ENCODE data around the gene TMEM163.

Gene TMEM163

GRCh38 chr2:134601264-134601663 is 117.5 kb downstream of the TMEM163 start:
- Histone ChIP-seq H3K4me1 (ENCODE audit: control insufficient read depth, insufficient read depth, low read length) (no peaks in the 10 kb centered on the region), H3K27ac (ENCODE audit: extremely low read depth, low read depth, low read length) (no peak overlapping the region), H3K36me3 (ENCODE audit: control insufficient read depth in 2 of 2, insufficient read depth in 1 of 2, low read length in 2 of 2) (no peaks in the 10 kb centered on the region), H3K9me3 (ENCODE audit: control insufficient read depth, insufficient read depth, low read depth, low read length) (no peaks in the 10 kb centered on the region), H3K4me3 (ENCODE audit: low read depth, low read length) (no peak overlapping the region)
- ChIA-PET CTCF (no interaction called here), POLR2A (no interaction called here)
- TF ChIP-seq, protein P1, sequence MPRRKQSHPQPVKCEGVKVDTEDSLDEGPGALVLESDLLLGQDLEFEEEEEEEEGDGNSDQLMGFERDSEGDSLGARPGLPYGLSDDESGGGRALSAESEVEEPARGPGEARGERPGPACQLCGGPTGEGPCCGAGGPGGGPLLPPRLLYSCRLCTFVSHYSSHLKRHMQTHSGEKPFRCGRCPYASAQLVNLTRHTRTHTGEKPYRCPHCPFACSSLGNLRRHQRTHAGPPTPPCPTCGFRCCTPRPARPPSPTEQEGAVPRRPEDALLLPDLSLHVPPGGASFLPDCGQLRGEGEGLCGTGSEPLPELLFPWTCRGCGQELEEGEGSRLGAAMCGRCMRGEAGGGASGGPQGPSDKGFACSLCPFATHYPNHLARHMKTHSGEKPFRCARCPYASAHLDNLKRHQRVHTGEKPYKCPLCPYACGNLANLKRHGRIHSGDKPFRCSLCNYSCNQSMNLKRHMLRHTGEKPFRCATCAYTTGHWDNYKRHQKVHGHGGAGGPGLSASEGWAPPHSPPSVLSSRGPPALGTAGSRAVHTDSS (tag by site-specific recombination; IDR thresholded peaks at IDR 0.05), result no peak
- TF ChIP-seq ZNF416 (tag by site-specific recombination; IDR thresholded peaks at IDR 0.05) (no peak), ZNF214 (tag by site-specific recombination; IDR thresholded peaks at IDR 0.05; ENCODE audit: borderline replicate concordance) (no peak), ZNF600 (tag by site-specific recombination; IDR thresholded peaks at IDR 0.05) (no peak), GFI1B (tag by site-specific recombination; IDR thresholded peaks at IDR 0.05) (no peak), ZXDB (tag by site-specific recombination; IDR thresholded peaks at IDR 0.05) (no peak), ZNF433 (tag by site-specific recombination; IDR thresholded peaks at IDR 0.05; ENCODE audit: low read depth) (no peak), AEBP2 (tag by site-specific recombination; IDR thresholded peaks at IDR 0.05; ENCODE audit: borderline replicate concordance) (no peak), GLI2 (tag by site-specific recombination; IDR thresholded peaks at IDR 0.05; ENCODE audit: borderline replicate concordance, low read depth) (no peak), ZNF24 (tag by site-specific recombination; IDR thresholded peaks at IDR 0.05) (no peak), SP7 (tag by site-specific recombination; IDR thresholded peaks at IDR 0.05) (no peak), ZNF391 (tag by site-specific recombination; IDR thresholded peaks at IDR 0.05; ENCODE audit: borderline replicate concordance, low read depth) (no peak), ZFHX2 (tag by site-specific recombination; conservative IDR thresholded peaks at IDR 0.05) (no peak), ZNF501 (tag by site-specific recombination; IDR thresholded peaks at IDR 0.05) (no peak)
- TF ChIP-seq, protein P2, sequence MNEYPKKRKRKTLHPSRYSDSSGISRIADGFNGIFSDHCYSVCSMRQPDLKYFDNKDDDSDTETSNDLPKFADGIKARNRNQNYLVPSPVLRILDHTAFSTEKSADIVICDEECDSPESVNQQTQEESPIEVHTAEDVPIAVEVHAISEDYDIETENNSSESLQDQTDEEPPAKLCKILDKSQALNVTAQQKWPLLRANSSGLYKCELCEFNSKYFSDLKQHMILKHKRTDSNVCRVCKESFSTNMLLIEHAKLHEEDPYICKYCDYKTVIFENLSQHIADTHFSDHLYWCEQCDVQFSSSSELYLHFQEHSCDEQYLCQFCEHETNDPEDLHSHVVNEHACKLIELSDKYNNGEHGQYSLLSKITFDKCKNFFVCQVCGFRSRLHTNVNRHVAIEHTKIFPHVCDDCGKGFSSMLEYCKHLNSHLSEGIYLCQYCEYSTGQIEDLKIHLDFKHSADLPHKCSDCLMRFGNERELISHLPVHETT (tag by site-specific recombination; IDR thresholded peaks at IDR 0.05), result no peak
- TF ChIP-seq, protein P3, sequence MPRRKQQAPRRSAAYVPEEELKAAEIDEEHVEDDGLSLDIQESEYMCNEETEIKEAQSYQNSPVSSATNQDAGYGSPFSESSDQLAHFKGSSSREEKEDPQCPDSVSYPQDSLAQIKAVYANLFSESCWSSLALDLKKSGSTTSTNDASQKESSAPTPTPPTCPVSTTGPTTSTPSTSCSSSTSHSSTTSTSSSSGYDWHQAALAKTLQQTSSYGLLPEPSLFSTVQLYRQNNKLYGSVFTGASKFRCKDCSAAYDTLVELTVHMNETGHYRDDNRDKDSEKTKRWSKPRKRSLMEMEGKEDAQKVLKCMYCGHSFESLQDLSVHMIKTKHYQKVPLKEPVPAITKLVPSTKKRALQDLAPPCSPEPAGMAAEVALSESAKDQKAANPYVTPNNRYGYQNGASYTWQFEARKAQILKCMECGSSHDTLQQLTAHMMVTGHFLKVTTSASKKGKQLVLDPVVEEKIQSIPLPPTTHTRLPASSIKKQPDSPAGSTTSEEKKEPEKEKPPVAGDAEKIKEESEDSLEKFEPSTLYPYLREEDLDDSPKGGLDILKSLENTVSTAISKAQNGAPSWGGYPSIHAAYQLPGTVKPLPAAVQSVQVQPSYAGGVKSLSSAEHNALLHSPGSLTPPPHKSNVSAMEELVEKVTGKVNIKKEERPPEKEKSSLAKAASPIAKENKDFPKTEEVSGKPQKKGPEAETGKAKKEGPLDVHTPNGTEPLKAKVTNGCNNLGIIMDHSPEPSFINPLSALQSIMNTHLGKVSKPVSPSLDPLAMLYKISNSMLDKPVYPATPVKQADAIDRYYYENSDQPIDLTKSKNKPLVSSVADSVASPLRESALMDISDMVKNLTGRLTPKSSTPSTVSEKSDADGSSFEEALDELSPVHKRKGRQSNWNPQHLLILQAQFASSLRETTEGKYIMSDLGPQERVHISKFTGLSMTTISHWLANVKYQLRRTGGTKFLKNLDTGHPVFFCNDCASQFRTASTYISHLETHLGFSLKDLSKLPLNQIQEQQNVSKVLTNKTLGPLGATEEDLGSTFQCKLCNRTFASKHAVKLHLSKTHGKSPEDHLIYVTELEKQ (tag by site-specific recombination; IDR thresholded peaks at IDR 0.05; ENCODE audit: borderline replicate concordance), result no peak
- TF ChIP-seq, protein P4, sequence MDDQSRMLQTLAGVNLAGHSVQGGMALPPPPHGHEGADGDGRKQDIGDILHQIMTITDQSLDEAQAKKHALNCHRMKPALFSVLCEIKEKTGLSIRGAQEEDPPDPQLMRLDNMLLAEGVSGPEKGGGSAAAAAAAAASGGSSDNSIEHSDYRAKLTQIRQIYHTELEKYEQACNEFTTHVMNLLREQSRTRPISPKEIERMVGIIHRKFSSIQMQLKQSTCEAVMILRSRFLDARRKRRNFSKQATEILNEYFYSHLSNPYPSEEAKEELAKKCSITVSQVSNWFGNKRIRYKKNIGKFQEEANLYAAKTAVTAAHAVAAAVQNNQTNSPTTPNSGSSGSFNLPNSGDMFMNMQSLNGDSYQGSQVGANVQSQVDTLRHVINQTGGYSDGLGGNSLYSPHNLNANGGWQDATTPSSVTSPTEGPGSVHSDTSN (CRISPR knock-in tag; IDR thresholded peaks at IDR 0.05), result no peak
- TF ChIP-seq, protein P5, sequence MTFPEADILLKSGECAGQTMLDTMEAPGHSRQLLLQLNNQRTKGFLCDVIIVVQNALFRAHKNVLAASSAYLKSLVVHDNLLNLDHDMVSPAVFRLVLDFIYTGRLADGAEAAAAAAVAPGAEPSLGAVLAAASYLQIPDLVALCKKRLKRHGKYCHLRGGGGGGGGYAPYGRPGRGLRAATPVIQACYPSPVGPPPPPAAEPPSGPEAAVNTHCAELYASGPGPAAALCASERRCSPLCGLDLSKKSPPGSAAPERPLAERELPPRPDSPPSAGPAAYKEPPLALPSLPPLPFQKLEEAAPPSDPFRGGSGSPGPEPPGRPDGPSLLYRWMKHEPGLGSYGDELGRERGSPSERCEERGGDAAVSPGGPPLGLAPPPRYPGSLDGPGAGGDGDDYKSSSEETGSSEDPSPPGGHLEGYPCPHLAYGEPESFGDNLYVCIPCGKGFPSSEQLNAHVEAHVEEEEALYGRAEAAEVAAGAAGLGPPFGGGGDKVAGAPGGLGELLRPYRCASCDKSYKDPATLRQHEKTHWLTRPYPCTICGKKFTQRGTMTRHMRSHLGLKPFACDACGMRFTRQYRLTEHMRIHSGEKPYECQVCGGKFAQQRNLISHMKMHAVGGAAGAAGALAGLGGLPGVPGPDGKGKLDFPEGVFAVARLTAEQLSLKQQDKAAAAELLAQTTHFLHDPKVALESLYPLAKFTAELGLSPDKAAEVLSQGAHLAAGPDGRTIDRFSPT (tag by site-specific recombination; IDR thresholded peaks at IDR 0.05), result no peak
- TF ChIP-seq, protein P6, sequence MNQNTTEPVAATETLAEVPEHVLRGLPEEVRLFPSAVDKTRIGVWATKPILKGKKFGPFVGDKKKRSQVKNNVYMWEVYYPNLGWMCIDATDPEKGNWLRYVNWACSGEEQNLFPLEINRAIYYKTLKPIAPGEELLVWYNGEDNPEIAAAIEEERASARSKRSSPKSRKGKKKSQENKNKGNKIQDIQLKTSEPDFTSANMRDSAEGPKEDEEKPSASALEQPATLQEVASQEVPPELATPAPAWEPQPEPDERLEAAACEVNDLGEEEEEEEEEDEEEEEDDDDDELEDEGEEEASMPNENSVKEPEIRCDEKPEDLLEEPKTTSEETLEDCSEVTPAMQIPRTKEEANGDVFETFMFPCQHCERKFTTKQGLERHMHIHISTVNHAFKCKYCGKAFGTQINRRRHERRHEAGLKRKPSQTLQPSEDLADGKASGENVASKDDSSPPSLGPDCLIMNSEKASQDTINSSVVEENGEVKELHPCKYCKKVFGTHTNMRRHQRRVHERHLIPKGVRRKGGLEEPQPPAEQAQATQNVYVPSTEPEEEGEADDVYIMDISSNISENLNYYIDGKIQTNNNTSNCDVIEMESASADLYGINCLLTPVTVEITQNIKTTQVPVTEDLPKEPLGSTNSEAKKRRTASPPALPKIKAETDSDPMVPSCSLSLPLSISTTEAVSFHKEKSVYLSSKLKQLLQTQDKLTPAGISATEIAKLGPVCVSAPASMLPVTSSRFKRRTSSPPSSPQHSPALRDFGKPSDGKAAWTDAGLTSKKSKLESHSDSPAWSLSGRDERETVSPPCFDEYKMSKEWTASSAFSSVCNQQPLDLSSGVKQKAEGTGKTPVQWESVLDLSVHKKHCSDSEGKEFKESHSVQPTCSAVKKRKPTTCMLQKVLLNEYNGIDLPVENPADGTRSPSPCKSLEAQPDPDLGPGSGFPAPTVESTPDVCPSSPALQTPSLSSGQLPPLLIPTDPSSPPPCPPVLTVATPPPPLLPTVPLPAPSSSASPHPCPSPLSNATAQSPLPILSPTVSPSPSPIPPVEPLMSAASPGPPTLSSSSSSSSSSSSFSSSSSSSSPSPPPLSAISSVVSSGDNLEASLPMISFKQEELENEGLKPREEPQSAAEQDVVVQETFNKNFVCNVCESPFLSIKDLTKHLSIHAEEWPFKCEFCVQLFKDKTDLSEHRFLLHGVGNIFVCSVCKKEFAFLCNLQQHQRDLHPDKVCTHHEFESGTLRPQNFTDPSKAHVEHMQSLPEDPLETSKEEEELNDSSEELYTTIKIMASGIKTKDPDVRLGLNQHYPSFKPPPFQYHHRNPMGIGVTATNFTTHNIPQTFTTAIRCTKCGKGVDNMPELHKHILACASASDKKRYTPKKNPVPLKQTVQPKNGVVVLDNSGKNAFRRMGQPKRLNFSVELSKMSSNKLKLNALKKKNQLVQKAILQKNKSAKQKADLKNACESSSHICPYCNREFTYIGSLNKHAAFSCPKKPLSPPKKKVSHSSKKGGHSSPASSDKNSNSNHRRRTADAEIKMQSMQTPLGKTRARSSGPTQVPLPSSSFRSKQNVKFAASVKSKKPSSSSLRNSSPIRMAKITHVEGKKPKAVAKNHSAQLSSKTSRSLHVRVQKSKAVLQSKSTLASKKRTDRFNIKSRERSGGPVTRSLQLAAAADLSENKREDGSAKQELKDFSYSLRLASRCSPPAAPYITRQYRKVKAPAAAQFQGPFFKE (tag by site-specific recombination; IDR thresholded peaks at IDR 0.05; ENCODE audit: borderline replicate concordance), result no peak
